Measurements from ENCODE around the gene RANBP3.

RANBP3 gene

GRCh38 chr19:6015841-6016545, 38.1 kb upstream of the RANBP3 start:
- CTCF ChIA-PET = interaction anchor here (0.6 to 4.3 kb wide), 3 partner anchors 28 to 64 kb away, joined by 3 to 32 read pairs (median 8); no protein-coding TSS in a partner anchor
- TF ChIP-seq ZNF707 (tag by site-specific recombination; IDR thresholded peaks at IDR 0.05) (no peak), ZBTB7A (tag by site-specific recombination; IDR thresholded peaks at IDR 0.05; ENCODE audit: low read depth) (no peak), ZNF514 (tag by site-specific recombination; IDR thresholded peaks at IDR 0.05) (no peak), ZFP69B (tag by site-specific recombination; IDR thresholded peaks at IDR 0.05) (no peak), SCRT1 (tag by site-specific recombination; IDR thresholded peaks at IDR 0.05; ENCODE audit: borderline replicate concordance) (no peak)
- Histone ChIP-seq H3K36me3 (ENCODE audit: control insufficient read depth in 2 of 2, insufficient read depth in 1 of 2, low read length in 2 of 2) (no peaks in the 10 kb centered on the region; a peak in 1 of 3 replicates), H3K27ac (ENCODE audit: extremely low read depth, low read depth, low read length) (no peak overlapping the region), H3K9me3 (ENCODE audit: control insufficient read depth, insufficient read depth, low read depth, low read length) (no peaks in the 10 kb centered on the region), H3K4me3 (ENCODE audit: low read depth, low read length) (no peak overlapping the region), H3K4me1 (ENCODE audit: control insufficient read depth, insufficient read depth, low read length) (no peaks in the 10 kb centered on the region)
- POLR2A ChIA-PET = interaction anchor here (0.7 kb wide), 1 partner anchor 188 kb away, joined by 3 read pairs; no protein-coding TSS in a partner anchor

DNA sequence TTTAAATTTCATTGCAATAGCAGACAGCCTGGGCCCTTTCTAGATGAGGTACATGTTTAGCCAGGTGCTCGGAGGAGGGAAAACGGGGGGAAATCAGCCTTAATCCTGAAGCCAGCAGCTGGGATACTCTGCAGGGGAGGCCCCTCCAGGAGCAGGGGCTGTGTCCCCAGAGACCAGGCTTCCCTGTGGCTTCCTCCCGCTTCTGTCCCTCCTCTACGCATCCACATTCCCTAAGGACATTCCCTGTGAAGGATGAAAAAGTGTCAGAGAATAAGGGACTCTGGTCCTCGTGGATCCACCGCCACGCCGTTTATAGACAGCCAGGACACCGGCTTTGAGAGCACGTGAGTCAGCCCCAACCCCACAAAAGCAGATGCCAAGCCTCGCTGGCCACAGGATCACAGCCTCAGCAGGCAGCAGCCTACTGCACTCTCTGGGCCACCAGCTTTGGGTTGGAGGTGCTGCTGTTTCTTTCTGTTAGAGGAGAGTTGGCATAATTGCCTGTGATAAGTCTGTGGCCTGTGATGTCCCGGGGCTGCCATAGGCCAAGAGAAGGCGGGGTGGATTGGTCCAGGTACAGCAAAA, 36.7 kb upstream of the RANBP3 start:
- H3K4me3 ChIP-seq (ENCODE audit: low read depth, low read length) = no peak overlapping the region
- CTCF ChIA-PET = interaction anchor here (0.7 to 2.2 kb wide), 5 partner anchors 8 to 580 kb away, joined by 3 to 7 read pairs (median 4); no protein-coding TSS in a partner anchor
- TF ChIP-seq ZNF664 (tag by site-specific recombination; IDR thresholded peaks at IDR 0.05) = no peak
- TF ChIP-seq GFI1B (tag by site-specific recombination; IDR thresholded peaks at IDR 0.05) = no peak
- TF ChIP-seq ZSCAN23 (tag by site-specific recombination; IDR thresholded peaks at IDR 0.05) = no peak
- TF ChIP-seq ZNF146 (tag by site-specific recombination; IDR thresholded peaks at IDR 0.05) = no peak
- no peak for TF ChIP-seq ZFP3 (tag by site-specific recombination; IDR thresholded peaks at IDR 0.05; ENCODE audit: low read depth)
- no peak for TF ChIP-seq ZNF280C (tag by site-specific recombination; IDR thresholded peaks at IDR 0.05)
- TF ChIP-seq ZNF701 (tag by site-specific recombination; IDR thresholded peaks at IDR 0.05) = no peak
- TF ChIP-seq HOXC10 (CRISPR knock-in tag; IDR thresholded peaks at IDR 0.05) = no peak
- no peak for TF ChIP-seq ZNF16 (tag by site-specific recombination; IDR thresholded peaks at IDR 0.05; ENCODE audit: low read depth)
- no peak for TF ChIP-seq ZBTB8A (tag by site-specific recombination; IDR thresholded peaks at IDR 0.05)
- TF ChIP-seq, protein P1, sequence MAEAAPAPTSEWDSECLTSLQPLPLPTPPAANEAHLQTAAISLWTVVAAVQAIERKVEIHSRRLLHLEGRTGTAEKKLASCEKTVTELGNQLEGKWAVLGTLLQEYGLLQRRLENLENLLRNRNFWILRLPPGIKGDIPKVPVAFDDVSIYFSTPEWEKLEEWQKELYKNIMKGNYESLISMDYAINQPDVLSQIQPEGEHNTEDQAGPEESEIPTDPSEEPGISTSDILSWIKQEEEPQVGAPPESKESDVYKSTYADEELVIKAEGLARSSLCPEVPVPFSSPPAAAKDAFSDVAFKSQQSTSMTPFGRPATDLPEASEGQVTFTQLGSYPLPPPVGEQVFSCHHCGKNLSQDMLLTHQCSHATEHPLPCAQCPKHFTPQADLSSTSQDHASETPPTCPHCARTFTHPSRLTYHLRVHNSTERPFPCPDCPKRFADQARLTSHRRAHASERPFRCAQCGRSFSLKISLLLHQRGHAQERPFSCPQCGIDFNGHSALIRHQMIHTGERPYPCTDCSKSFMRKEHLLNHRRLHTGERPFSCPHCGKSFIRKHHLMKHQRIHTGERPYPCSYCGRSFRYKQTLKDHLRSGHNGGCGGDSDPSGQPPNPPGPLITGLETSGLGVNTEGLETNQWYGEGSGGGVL (tag by site-specific recombination; IDR thresholded peaks at IDR 0.05) = no peak
- no peak for TF ChIP-seq ZNF501 (tag by site-specific recombination; IDR thresholded peaks at IDR 0.05)
- TF ChIP-seq ZNF19 (tag by site-specific recombination; IDR thresholded peaks at IDR 0.05; ENCODE audit: low read depth) = no peak
- no peak for TF ChIP-seq MZF1 (tag by site-specific recombination; IDR thresholded peaks at IDR 0.05; ENCODE audit: borderline replicate concordance)
- no peak for TF ChIP-seq OVOL3 (tag by site-specific recombination; IDR thresholded peaks at IDR 0.05)
- TF ChIP-seq ZNF404 (tag by site-specific recombination; IDR thresholded peaks at IDR 0.05) = no peak
- TF ChIP-seq ZNF555 (tag by site-specific recombination; conservative IDR thresholded peaks at IDR 0.05) = no peak
- H3K36me3 ChIP-seq (ENCODE audit: control insufficient read depth in 2 of 2, insufficient read depth in 1 of 2, low read length in 2 of 2) = no peaks in the 10 kb centered on the region; a peak in 1 of 3 replicates
- POLR2A ChIA-PET = interaction anchor here (0.6 kb wide), 1 partner anchor 211 kb away, joined by 9 read pairs; no protein-coding TSS in a partner anchor
- no peak overlapping the region for H3K27ac ChIP-seq (ENCODE audit: extremely low read depth, low read depth, low read length)
- no peaks in the 10 kb centered on the region for H3K4me1 ChIP-seq (ENCODE audit: control insufficient read depth, insufficient read depth, low read length)
- no peaks in the 10 kb centered on the region for H3K9me3 ChIP-seq (ENCODE audit: control insufficient read depth, insufficient read depth, low read depth, low read length)
